ENCODE measurements around the gene SPRED2.

The SPRED2 gene

GRCh38 chr2:65417509-65418085 lies 14.8 kb downstream of the SPRED2 start:
- Histone ChIP-seq H3K27me3 (ENCODE audit: control insufficient read depth, insufficient read depth, low read length) (no peaks in the 10 kb centered on the region), H3K27ac (no peak overlapping the region), H3K4me2 (ENCODE audit: low read length) (no peak overlapping the region), H3K79me2 (peaks cover 35% of the 10 kb centered on the region), H3K36me3 (ENCODE audit: control insufficient read depth, insufficient read depth, low read length) (no peaks in the 10 kb centered on the region), H2AFZ (no peak overlapping the region), H3K9me3 (ENCODE audit: control insufficient read depth, low read length) (no peaks in the 10 kb centered on the region), H3K4me3 (ENCODE audit: low read depth, low read length) (no peak overlapping the region), H3K9ac (no peak overlapping the region), H3K4me1 (peaks cover 18% of the 10 kb centered on the region)
- TF ChIP-seq CTCF (IDR thresholded peaks at IDR 0.05): no peak

- Histone ChIP-seq H3K4me3 (ENCODE audit: low read depth, low read length) (no peak overlapping the region), H3K36me3 (ENCODE audit: control insufficient read depth, insufficient read depth, low read length) (no peaks in the 10 kb centered on the region), H3K4me2 (ENCODE audit: low read length) (no peak overlapping the region), H3K79me2 (peaks cover 36% of the 10 kb centered on the region), H3K27ac (no peak overlapping the region), H3K27me3 (ENCODE audit: control insufficient read depth, insufficient read depth, low read length) (no peaks in the 10 kb centered on the region), H3K9ac (no peak overlapping the region), H3K4me1 (peaks cover 20% of the 10 kb centered on the region), H2AFZ (no peak overlapping the region), H3K9me3 (ENCODE audit: control insufficient read depth, low read length) (no peaks in the 10 kb centered on the region)
- no peak for TF ChIP-seq CTCF (IDR thresholded peaks at IDR 0.05)
Measured at GRCh38 chr2:65416945-65417344, 15.5 kb downstream of the SPRED2 start.

- no peaks in the 10 kb centered on the region for H3K27me3 ChIP-seq (ENCODE audit: control insufficient read depth, insufficient read depth, low read length)
- H3K79me2 ChIP-seq: peaks cover 38% of the 10 kb centered on the region
- H3K4me3 ChIP-seq (ENCODE audit: low read depth, low read length): no peak overlapping the region
- no peak overlapping the region for H2AFZ ChIP-seq
- no peak overlapping the region for H3K4me2 ChIP-seq (ENCODE audit: low read length)
- H3K9me3 ChIP-seq (ENCODE audit: control insufficient read depth, low read length): no peaks in the 10 kb centered on the region
- TF ChIP-seq CTCF (IDR thresholded peaks at IDR 0.05): no peak
- H3K9ac ChIP-seq: no peak overlapping the region
- no peak overlapping the region for H3K27ac ChIP-seq
- H3K4me1 ChIP-seq: peaks cover 20% of the 10 kb centered on the region
- H3K36me3 ChIP-seq (ENCODE audit: control insufficient read depth, insufficient read depth, low read length): no peaks in the 10 kb centered on the region
Measured at GRCh38 chr2:65416321-65416720, 16.1 kb downstream of the SPRED2 start.

GRCh38 chr2:65415091-65415490 lies 17.3 kb downstream of the SPRED2 start:
- Histone ChIP-seq H3K4me2 (ENCODE audit: low read length) (no peak overlapping the region), H3K79me2 (peaks cover 41% of the 10 kb centered on the region), H3K27me3 (ENCODE audit: control insufficient read depth, insufficient read depth, low read length) (no peaks in the 10 kb centered on the region), H3K9ac (no peak overlapping the region), H3K9me3 (ENCODE audit: control insufficient read depth, low read length) (no peaks in the 10 kb centered on the region), H3K27ac (no peak overlapping the region), H3K4me1 (peaks cover 20% of the 10 kb centered on the region), H2AFZ (no peak overlapping the region), H3K4me3 (ENCODE audit: low read depth, low read length) (no peak overlapping the region), H3K36me3 (ENCODE audit: control insufficient read depth, insufficient read depth, low read length) (no peaks in the 10 kb centered on the region)
- no peak for TF ChIP-seq CTCF (IDR thresholded peaks at IDR 0.05)

GRCh38 chr2:65413610-65414009 lies 18.8 kb downstream of the SPRED2 start:
- Histone ChIP-seq H3K4me1 (peaks cover 20% of the 10 kb centered on the region), H3K9ac (no peak overlapping the region), H3K27me3 (ENCODE audit: control insufficient read depth, insufficient read depth, low read length) (no peaks in the 10 kb centered on the region), H3K4me2 (ENCODE audit: low read length) (no peak overlapping the region), H3K36me3 (ENCODE audit: control insufficient read depth, insufficient read depth, low read length) (no peaks in the 10 kb centered on the region), H3K4me3 (ENCODE audit: low read depth, low read length) (no peak overlapping the region), H3K27ac (no peak overlapping the region), H2AFZ (no peak overlapping the region), H3K9me3 (ENCODE audit: control insufficient read depth, low read length) (no peaks in the 10 kb centered on the region), H3K79me2 (peaks cover 46% of the 10 kb centered on the region)
- TF ChIP-seq CTCF (IDR thresholded peaks at IDR 0.05): no peak

Data from parathyroid adenoma (tissue), 2 donors.